Thymus (tissue), 11 donors: ENCODE data around the gene YKT6. TPM values are rescaled to one million over a fixed set of nuclear protein-coding genes. Genes with fewer than 3 reads are reported as not detected.
A peak's percentile ranks its signal among the peaks of the same experiment; 100 is the strongest.

Experiments
- DNase-seq, 9 donors: peaks; one replicate each; pipeline ENCODE4 v3.0.0-alpha.2; 2013; ENCODE audit warnings: low spot score in 9 of 9, low read depth in 6 of 9, missing footprints in 1 of 9
- H3K27ac ChIP-seq, 2 donors: one replicate each; pipeline ENCODE4 v1.5.1; 2013; ENCODE audit warnings: control low read depth in 1 of 2, low read depth in 1 of 2, low read length in 1 of 2, mild to moderate bottlenecking in 1 of 2, moderate library complexity in 1 of 2
- H3K27me3 ChIP-seq, 2 donors: one replicate each; pipeline ENCODE4 v1.5.1; 2013; ENCODE audit warnings: low read length in 1 of 2; ENCODE audit not compliant: control insufficient read depth in 2 of 2, insufficient read depth in 1 of 2
- H3K36me3 ChIP-seq, 2 donors: one replicate each; pipeline ENCODE4 v1.5.1; 2013; ENCODE audit warnings: low read length in 1 of 2, mild to moderate bottlenecking in 1 of 2, moderate library complexity in 1 of 2; ENCODE audit not compliant: control insufficient read depth in 2 of 2, insufficient read depth in 2 of 2
- H3K4me1 ChIP-seq, 2 donors: one replicate each; pipeline ENCODE4 v1.5.1; 2013; ENCODE audit warnings: low read length in 2 of 2; ENCODE audit not compliant: control insufficient read depth in 2 of 2, insufficient read depth in 2 of 2
- H3K4me3 ChIP-seq, 2 donors: one replicate each; pipeline ENCODE4 v1.5.1; 2013; ENCODE audit warnings: low read length in 2 of 2, control low read depth in 1 of 2, mild to moderate bottlenecking in 1 of 2
- H3K9me3 ChIP-seq, 2 donors: one replicate each; pipeline ENCODE4 v1.5.1; 2013; ENCODE audit warnings: low read length in 1 of 2, mild to moderate bottlenecking in 1 of 2; ENCODE audit not compliant: control insufficient read depth in 2 of 2, insufficient read depth in 1 of 2
- WGBS: extraction: QIAGEN DNeasy Blood & Tissue Kit; methylation state at CpG from one replicate; pipeline ENCODE4 v1.1.7; 2013; 5-methylcytosine and 5-hydroxymethylcytosine counted together
- polyA plus RNA-seq: library from polyadenylated mRNA; stranded (reverse); fragments of 200-250 nt; gene quantifications from one replicate; pipeline ENCODE4 v1.2.3, GENCODE V29; 2013
- total RNA-seq: library from RNA; stranded (reverse); fragments of 120-200 nt; gene quantifications from one replicate; pipeline ENCODE4 v1.2.4, GENCODE V29; 2013
- donor health status: healthy.

The YKT6 gene
- total and polyA plus RNA-seq, 2 donors = 38.9 to 44.0 TPM

- WGBS = 98% methylated on average over 7 of the region's 7 CpGs
- H3K4me1 ChIP-seq = peaks cover 0 to 21% of the 10 kb centered on the region in 2 donors
- H3K9me3 ChIP-seq = no peaks in the 10 kb centered on the region
- DNase-seq = no peak
- no peak overlapping the region for H3K4me3 ChIP-seq
- no peaks in the 10 kb centered on the region for H3K27me3 ChIP-seq
- H3K27ac ChIP-seq = no peak overlapping the region
- H3K36me3 ChIP-seq = peaks cover 58 to 59% of the 10 kb centered on the region in 2 donors
These were observed 11.9 kb downstream of the YKT6 start for GRCh38 chr7:44212581-44213184.

GRCh38 chr7:44213206-44213876, 12.6 kb downstream of the YKT6 start:
- Histone ChIP-seq H3K36me3 (peaks cover 51 to 53% of the 10 kb centered on the region in 2 donors), H3K27ac (no peak overlapping the region), H3K4me3 (no peak overlapping the region), H3K4me1 (peaks cover 0 to 24% of the 10 kb centered on the region in 2 donors), H3K9me3 (no peaks in the 10 kb centered on the region), H3K27me3 (no peaks in the 10 kb centered on the region)
- WGBS = 95% methylated on average over 3 of the region's 3 CpGs
- DNase-seq = no peak

- no peak for DNase-seq
- H3K27me3 ChIP-seq = no peaks in the 10 kb centered on the region
- H3K4me3 ChIP-seq = no peak overlapping the region
- no peaks in the 10 kb centered on the region for H3K9me3 ChIP-seq
- H3K27ac ChIP-seq = no peak overlapping the region
- H3K36me3 ChIP-seq = peaks cover 45 to 47% of the 10 kb centered on the region in 2 donors
- WGBS = 91% methylated on average over 9 of the region's 9 CpGs
- peaks cover 0 to 30% of the 10 kb centered on the region in 2 donors for H3K4me1 ChIP-seq
These were observed 13.2 kb downstream of the YKT6 start for GRCh38 chr7:44213877-44214388.

GRCh38 chr7:44215531-44215930, 14.8 kb downstream of the YKT6 start:
- no peaks in the 10 kb centered on the region for H3K9me3 ChIP-seq
- H3K27me3 ChIP-seq = no peaks in the 10 kb centered on the region
- DNase-seq = no peak
- no peak overlapping the region for H3K27ac ChIP-seq
- 96% methylated on average over 7 of the region's 7 CpGs for WGBS
- peaks cover 0 to 30% of the 10 kb centered on the region in 2 donors for H3K4me1 ChIP-seq
- peaks cover 30 to 32% of the 10 kb centered on the region in 2 donors for H3K36me3 ChIP-seq
- no peak overlapping the region for H3K4me3 ChIP-seq

GRCh38 chr7:44216019-44216418, 15.2 kb downstream of the YKT6 start:
- Histone ChIP-seq H3K4me1 (peaks cover 0 to 30% of the 10 kb centered on the region in 2 donors), H3K27me3 (no peaks in the 10 kb centered on the region), H3K9me3 (no peaks in the 10 kb centered on the region), H3K27ac (no peak overlapping the region), H3K4me3 (no peak overlapping the region), H3K36me3 (peaks cover 25 to 28% of the 10 kb centered on the region in 2 donors)
- DNase-seq = peak in 5 of 9 donors; percentile 18 to 57 (median 23)
- WGBS = 78% methylated on average over 8 of the region's 8 CpGs

GRCh38 chr7:44216521-44217222, 15.9 kb downstream of the YKT6 start:
- DNase-seq = no peak
- no peak overlapping the region for H3K4me3 ChIP-seq
- 94% methylated on average over 13 of the region's 13 CpGs for WGBS

GRCh38 chr7:44217223-44217714, 16.5 kb downstream of the YKT6 start:
- H3K27ac ChIP-seq = no peak overlapping the region
- H3K4me1 ChIP-seq = peaks cover 0 to 30% of the 10 kb centered on the region in 2 donors
- no peaks in the 10 kb centered on the region for H3K27me3 ChIP-seq
- no peaks in the 10 kb centered on the region for H3K9me3 ChIP-seq
- peaks cover 12 to 15% of the 10 kb centered on the region in 2 donors for H3K36me3 ChIP-seq
- no peak for DNase-seq
- no peak overlapping the region for H3K4me3 ChIP-seq
- WGBS = 94% methylated on average over 19 of the region's 19 CpGs

More at GRCh38 chr7:44216521-44217222, 15.9 kb downstream of the YKT6 start:
- H3K27me3 ChIP-seq = no peaks in the 10 kb centered on the region
- no peak overlapping the region for H3K27ac ChIP-seq
- H3K4me1 ChIP-seq = peaks cover 0 to 30% of the 10 kb centered on the region in 2 donors
- peaks cover 18 to 21% of the 10 kb centered on the region in 2 donors for H3K36me3 ChIP-seq
- no peaks in the 10 kb centered on the region for H3K9me3 ChIP-seq

GRCh38 chr7:44217852-44218402, 17.1 kb downstream of the YKT6 start:
- Histone ChIP-seq H3K4me1 (peaks cover 0 to 30% of the 10 kb centered on the region in 2 donors), H3K4me3 (no peak overlapping the region), H3K9me3 (no peaks in the 10 kb centered on the region), H3K27ac (no peak overlapping the region), H3K36me3 (peaks cover 6 to 8% of the 10 kb centered on the region in 2 donors), H3K27me3 (no peaks in the 10 kb centered on the region)
- 92% methylated on average over 17 of the region's 17 CpGs for WGBS
- DNase-seq = no peak
